ENCODE results near the gene KCNJ9.

Gene KCNJ9

GRCh38 chr1:160117709-160118183 lies 36.4 kb downstream of the KCNJ9 start:
- DNase-seq (ENCODE audit: low read depth): peak; percentile 13
- TF ChIP-seq CTCF (IDR thresholded peaks at IDR 0.05; ENCODE audit: low read length, missing control alignments): no peak
- no peak overlapping the region for H3K4me3 ChIP-seq (replicated peaks; ENCODE audit: low read depth, low read length)

DNA sequence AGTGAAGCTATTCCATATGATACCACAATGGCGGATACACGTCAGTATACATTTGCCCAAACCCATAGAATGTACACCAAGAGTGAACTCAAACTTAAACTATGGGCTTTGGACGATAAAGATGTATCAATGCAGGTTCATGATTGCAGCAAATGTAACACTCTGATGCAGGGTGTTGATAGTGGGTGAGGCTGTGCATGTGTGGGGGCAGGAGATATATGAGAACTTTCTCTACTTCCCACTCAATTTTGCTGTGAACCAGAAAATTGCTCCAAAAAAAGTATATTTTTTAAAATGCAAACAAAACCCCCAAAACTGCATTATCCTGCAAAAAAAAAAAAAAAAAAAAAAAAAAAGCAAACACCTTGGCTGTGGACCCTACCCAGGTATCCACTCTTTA lies 37.6 kb downstream of the KCNJ9 start:
- TF ChIP-seq CTCF (IDR thresholded peaks at IDR 0.05; ENCODE audit: low read length, missing control alignments): no peak
- no peak overlapping the region for H3K4me3 ChIP-seq (replicated peaks; ENCODE audit: low read depth, low read length)
- no peak for DNase-seq (ENCODE audit: low read depth)

DNA sequence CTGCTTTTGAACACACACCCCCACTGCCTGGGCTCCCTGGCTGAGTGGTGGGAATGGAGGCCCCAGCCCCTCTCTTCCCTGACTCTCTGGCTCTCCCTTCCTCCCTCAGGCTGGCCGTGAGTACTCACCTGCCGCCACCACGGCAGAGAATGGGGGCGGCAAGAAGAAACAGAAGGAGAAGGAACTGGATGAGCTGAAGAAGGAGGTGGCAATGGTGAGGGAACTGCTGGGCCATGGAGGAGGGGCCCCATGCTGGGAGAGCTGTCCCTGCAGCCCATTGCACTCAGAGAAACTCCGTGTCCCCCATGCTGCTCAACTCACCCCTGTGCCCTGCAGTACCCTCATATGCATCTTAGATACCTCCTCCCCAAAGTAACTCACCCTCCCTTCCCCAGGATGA lies 39.5 kb downstream of the KCNJ9 start:
- DNase-seq (ENCODE audit: low read depth): no peak
- H3K4me3 ChIP-seq (replicated peaks; ENCODE audit: low read depth, low read length): no peak overlapping the region
- TF ChIP-seq CTCF (IDR thresholded peaks at IDR 0.05; ENCODE audit: low read length, missing control alignments): no peak

GRCh38 chr1:160121388-160121787 lies 40.0 kb downstream of the KCNJ9 start:
- TF ChIP-seq CTCF (IDR thresholded peaks at IDR 0.05; ENCODE audit: low read length, missing control alignments): no peak
- DNase-seq (ENCODE audit: low read depth): no peak
- H3K4me3 ChIP-seq (replicated peaks; ENCODE audit: low read depth, low read length): no peak overlapping the region

GRCh38 chr1:160122978-160123495 lies 41.7 kb downstream of the KCNJ9 start:
- H3K4me3 ChIP-seq (replicated peaks; ENCODE audit: low read depth, low read length): no peak overlapping the region
- no peak for TF ChIP-seq CTCF (IDR thresholded peaks at IDR 0.05; ENCODE audit: low read length, missing control alignments)
- DNase-seq (ENCODE audit: low read depth): no peak

- H3K4me3 ChIP-seq (replicated peaks; ENCODE audit: low read depth, low read length): no peak overlapping the region
- no peak for TF ChIP-seq CTCF (IDR thresholded peaks at IDR 0.05; ENCODE audit: low read length, missing control alignments)
- DNase-seq (ENCODE audit: low read depth): no peak
Measured at GRCh38 chr1:160123726-160124125, 42.4 kb downstream of the KCNJ9 start.

Measured in fibroblast of pulmonary artery (primary cell).